Measurements from ENCODE around the gene FAHD1. TPM values are rescaled to one million over a fixed set of nuclear protein-coding genes. Genes with fewer than 3 reads are reported as not detected.
A peak's percentile ranks its signal among the peaks of the same experiment; 100 is the strongest.
"Not testable (repeated sequence)": the region's sequence is repeated elsewhere in the genome, so short reads cannot be mapped to it uniquely, and the experiment has no call there.

Gene FAHD1
- total RNA-seq, 4 donors from 2014 or later = 34.3 to 52.3 (median 46.9) TPM

DNA sequence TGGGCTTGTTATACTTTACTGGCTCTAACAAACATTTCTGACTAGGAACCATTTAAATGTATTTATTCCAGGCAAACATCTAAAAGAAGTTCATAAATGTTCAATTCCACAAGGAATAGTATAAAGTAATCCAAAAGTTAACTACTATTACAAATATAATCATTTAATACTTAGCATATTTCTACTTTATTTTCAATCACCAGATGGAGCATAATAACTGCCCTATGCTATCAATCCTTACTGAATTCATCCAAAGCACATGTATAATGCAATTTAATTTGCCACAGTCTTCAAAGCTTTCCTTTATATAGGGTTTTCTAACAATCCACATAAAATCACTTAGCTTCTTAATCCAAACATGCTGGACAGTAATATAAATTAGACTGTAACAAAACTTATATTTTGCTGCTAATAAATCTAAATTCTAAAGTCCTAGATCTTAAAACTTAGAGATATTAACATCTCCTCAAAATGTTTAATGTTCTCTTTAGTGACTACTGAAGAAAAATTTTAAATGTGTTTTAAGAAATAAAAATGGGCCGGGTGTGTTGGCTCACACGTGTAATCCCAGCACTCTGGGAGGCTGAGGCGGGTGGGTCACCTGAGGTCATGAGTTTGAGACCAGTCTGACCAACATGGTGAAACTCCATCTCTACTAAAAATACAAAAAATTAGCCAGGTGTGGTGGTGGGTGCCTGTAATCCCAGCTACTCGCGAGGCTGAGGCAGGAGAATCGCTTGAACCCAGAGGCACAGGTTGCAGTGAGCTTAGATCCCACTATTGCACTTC lies 39.1 kb downstream of the FAHD1 start:
- Histone ChIP-seq H3K9me3 (no peaks in the 10 kb centered on the region), H3K27me3 (peaks cover 0 to 37% (median 0%) of the 10 kb centered on the region in 4 donors), H3K36me3 (no peaks in the 10 kb centered on the region), H3K4me3 (no peak overlapping the region), H3K27ac (no peak overlapping the region), H3K4me1 (peaks cover 0 to 10% (median 0%) of the 10 kb centered on the region in 3 donors)
- no peak for TF ChIP-seq POLR2A (IDR thresholded peaks at IDR 0.05)
- TF ChIP-seq, protein P1, sequence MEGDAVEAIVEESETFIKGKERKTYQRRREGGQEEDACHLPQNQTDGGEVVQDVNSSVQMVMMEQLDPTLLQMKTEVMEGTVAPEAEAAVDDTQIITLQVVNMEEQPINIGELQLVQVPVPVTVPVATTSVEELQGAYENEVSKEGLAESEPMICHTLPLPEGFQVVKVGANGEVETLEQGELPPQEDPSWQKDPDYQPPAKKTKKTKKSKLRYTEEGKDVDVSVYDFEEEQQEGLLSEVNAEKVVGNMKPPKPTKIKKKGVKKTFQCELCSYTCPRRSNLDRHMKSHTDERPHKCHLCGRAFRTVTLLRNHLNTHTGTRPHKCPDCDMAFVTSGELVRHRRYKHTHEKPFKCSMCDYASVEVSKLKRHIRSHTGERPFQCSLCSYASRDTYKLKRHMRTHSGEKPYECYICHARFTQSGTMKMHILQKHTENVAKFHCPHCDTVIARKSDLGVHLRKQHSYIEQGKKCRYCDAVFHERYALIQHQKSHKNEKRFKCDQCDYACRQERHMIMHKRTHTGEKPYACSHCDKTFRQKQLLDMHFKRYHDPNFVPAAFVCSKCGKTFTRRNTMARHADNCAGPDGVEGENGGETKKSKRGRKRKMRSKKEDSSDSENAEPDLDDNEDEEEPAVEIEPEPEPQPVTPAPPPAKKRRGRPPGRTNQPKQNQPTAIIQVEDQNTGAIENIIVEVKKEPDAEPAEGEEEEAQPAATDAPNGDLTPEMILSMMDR (IDR thresholded peaks at IDR 0.05) = no peak
- intact Hi-C loops (cut with DNase I) = no loop called here
- WGBS, 2 donors = 66 to 75% methylated on average over 6 of the region's 6 CpGs
- no peak for DNase-seq

DNA sequence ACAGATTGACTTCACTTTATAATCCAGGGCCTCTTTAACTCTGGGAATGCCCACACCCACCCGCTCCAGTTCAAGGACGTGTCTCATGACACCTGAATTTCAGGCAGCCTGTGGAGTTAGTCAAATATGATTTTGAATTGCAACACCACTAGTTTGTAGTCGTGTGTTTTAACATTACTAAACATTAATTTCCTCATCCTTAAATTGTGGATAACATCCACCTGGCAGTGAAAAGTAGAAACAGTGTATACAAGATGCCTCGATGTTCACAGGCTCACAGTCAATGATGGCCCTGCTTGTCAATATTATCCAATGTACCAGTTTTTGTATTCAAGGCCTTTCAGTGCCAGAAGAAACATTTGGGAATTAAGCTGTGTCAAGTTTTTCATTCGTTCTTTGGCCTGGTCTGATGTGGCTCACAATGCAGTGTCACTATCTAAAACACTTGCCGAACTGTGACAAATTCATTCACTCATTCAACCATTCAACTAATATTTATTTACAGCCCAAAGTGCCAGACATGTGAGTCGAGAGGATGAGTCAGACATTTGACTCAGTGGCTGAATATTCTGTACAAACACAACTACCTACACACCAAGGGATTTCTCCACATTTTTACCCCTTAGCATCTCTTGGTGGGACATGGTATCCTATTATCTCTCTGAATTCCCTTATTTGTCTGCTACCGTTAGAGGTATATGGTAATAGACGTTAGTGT lies 43.5 kb downstream of the FAHD1 start:
- TF ChIP-seq POLR2A (IDR thresholded peaks at IDR 0.05) = no peak
- TF ChIP-seq, protein P1 (IDR thresholded peaks at IDR 0.05) = no peak
- intact Hi-C loops (cut with DNase I) = loop anchor here (5.0 kb wide), 1 partner anchor 57 kb away; no protein-coding TSS in a partner anchor
- H3K27ac ChIP-seq = peak overlapping the region in 3 of 4 donors; percentile 28 to 68 (median 61)
- H3K36me3 ChIP-seq = no peaks in the 10 kb centered on the region
- H3K4me3 ChIP-seq = no peak overlapping the region
- no peak for DNase-seq
- H3K9me3 ChIP-seq = no peaks in the 10 kb centered on the region
- peaks cover 0 to 42% (median 3%) of the 10 kb centered on the region in 4 donors for H3K27me3 ChIP-seq
- peaks cover 0 to 18% (median 3%) of the 10 kb centered on the region in 3 donors for H3K4me1 ChIP-seq
- 28 to 33% methylated on average over 9 of the region's 9 CpGs for WGBS, 2 donors

DNA sequence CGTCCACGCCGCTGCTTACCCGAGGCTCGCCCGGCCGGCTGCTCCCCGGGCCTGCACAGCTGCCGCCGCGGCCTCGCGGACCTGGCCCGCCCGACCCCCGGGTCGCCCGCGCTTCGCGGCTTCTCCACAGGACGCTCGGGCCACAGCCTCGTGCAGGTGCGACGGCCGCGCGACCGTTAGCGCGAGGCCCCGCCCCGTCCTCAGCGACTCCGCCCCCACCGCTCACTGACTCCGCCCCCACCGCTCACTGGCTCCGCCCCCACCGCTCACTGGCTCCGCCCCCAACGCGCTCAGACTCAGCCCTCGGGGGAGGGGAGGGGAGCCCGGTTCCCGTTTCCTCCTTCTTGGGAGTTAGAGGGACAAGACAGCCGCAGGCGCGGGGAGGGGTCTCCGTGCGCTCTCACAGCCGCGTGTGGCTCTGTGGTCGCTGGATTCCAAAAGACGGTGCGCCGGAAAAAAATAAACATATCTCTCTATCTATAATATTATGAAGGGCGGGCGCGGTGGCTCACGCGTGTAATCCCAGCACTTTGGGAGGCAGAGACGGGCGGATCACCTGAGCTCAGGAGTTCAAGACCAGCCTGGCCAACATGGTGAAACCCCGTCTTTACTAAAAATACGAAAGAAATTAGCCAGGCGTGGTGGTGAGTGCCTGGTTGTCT lies 45.1 kb downstream of the FAHD1 start, which contains the start of gene MEIOB:
TSS of gene MEIOB (minus strand) at position 191 of the 662 bp plus-strand sequence. CDS start 3,989 bp downstream, outside the sequence.
- peak within 1 kb of the TSS in 2 of 4 donors; percentile 5 to 40 for H3K4me3 ChIP-seq
- 24 to 25% methylated on average over 12 to 20 of the region's 68 CpGs for WGBS, 2 donors

DNA sequence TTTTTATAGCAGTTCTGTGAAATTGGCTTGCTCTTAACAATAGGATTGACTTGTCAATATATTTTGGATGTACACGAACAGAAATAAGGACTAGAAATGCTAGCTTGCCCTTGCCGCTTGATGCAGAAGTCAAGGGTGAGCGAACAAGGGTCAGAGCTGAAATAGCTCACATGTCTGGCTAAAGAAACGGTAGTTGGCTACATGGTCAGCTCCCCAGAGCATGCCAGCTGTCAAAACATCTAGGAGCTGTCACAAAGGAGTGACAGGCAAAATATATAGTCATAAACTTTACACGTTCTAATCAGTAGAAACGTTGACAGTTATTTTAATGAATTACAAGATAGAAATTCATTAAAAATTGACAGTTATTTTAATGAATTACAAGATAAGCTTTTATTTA lies 47.8 kb downstream of the FAHD1 start:
- Histone ChIP-seq H3K4me3 (no peak overlapping the region), H3K27me3 (peaks cover 0 to 75% (median 3%) of the 10 kb centered on the region in 4 donors), H3K36me3 (no peaks in the 10 kb centered on the region), H3K4me1 (peaks cover 0 to 21% (median 3%) of the 10 kb centered on the region in 3 donors), H3K9me3 (no peaks in the 10 kb centered on the region), H3K27ac (no peak overlapping the region)
- intact Hi-C loops (cut with DNase I) = loop anchor here (5.0 kb wide), 1 partner anchor 52 kb away; no protein-coding TSS in a partner anchor
- TF ChIP-seq POLR2A (IDR thresholded peaks at IDR 0.05) = no peak
- TF ChIP-seq, protein P1 (IDR thresholded peaks at IDR 0.05) = no peak
- WGBS, 2 donors = 54 to 56% methylated on average over 6 of the region's 6 CpGs
- DNase-seq = no peak

More for the DNA sequence above, 45.1 kb downstream of the FAHD1 start, which contains the start of gene MEIOB:
- Histone ChIP-seq H3K36me3 (no peaks in the 10 kb centered on the region), H3K27ac (no peak within 1 kb of the TSS), H3K9me3 (no peaks in the 10 kb centered on the region), H3K4me1 (peaks cover 0 to 18% (median 3%) of the 10 kb centered on the region in 3 donors), H3K27me3 (peaks cover 0 to 51% (median 3%) of the 10 kb centered on the region in 4 donors)
- TF ChIP-seq POLR2A (IDR thresholded peaks at IDR 0.05) = no peak
- TF ChIP-seq, protein P1 (IDR thresholded peaks at IDR 0.05) = no peak
- intact Hi-C loops (cut with DNase I) = loop anchor here (5.0 kb wide), 1 partner anchor 55 kb away; no protein-coding TSS in a partner anchor
- no peak for DNase-seq

DNA sequence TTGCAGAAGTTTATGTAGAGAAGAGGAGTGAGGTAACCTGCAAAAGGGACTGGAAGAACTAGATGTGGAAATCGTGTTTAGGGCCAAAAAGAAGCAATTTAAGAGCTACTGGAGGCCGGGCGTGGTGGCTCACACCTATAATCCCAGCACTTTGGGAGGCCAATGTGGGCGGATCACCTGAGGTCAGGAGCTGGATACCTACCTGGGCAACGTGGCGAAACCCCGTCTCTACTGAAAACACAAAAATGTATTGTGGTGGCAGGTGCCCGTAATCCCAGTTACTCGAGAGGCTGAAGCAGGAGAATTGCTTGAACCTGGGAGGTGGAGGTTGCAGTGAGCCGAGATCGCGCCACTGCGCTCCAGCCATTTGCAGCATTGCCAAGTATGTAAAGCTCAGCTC lies 49.1 kb downstream of the FAHD1 start:
- H3K4me3 ChIP-seq; H3K27ac ChIP-seq; H3K9me3 ChIP-seq; H3K36me3 ChIP-seq; intact Hi-C loops (cut with DNase I); DNase-seq: not testable (repeated sequence)
- 82 to 84% methylated on average over 12 to 13 of the region's 13 CpGs for WGBS, 2 donors
- H3K27me3 ChIP-seq = peaks cover 0 to 83% (median 3%) of the 10 kb centered on the region in 4 donors
- H3K4me1 ChIP-seq = peaks cover 0 to 17% (median 3%) of the 10 kb centered on the region in 3 donors
